ENCODE results near the gene SRPK2. TPM values are rescaled to one million over a fixed set of nuclear protein-coding genes. Genes with fewer than 3 reads are reported as not detected.

The SRPK2 gene
- total RNA-seq, 1 experiment from 2014 or later = 50.5 TPM

GRCh38 chr7:105132835-105133234 lies 255.9 kb downstream of the SRPK2 start:
- Mint-ChIP-seq H3K9me3 (no peaks in the 10 kb centered on the region), H3K27me3 (ENCODE audit: low read depth) (no peaks in the 10 kb centered on the region), H3K27ac (no peak overlapping the region; the same call in 1 of the 2 replicates), H3K36me3 (peaks cover 14% of the 10 kb centered on the region; the same call in 1 of the 2 replicates), H3K4me1 (0 out of 2 replicates have a peak, but pooled peaks cover 4% of the 10 kb centered on the region), H3K4me3 (no peak overlapping the region)
- POLR2A ChIA-PET = no interaction called here
- CTCF ChIA-PET = no interaction called here
- TF ChIP-seq GABPB1 (CRISPR knock-in tag; IDR thresholded peaks at IDR 0.05) (no peak), MAX (CRISPR knock-in tag; IDR thresholded peaks at IDR 0.05) (no peak), NR3C1 (CRISPR knock-in tag; conservative IDR thresholded peaks at IDR 0.05; ENCODE audit: low read depth) (no peak), FOXP4 (CRISPR knock-in tag; IDR thresholded peaks at IDR 0.05) (no peak), E2F5 (CRISPR knock-in tag; IDR thresholded peaks at IDR 0.05) (no peak), MXD4 (CRISPR knock-in tag; IDR thresholded peaks at IDR 0.05; ENCODE audit: borderline replicate concordance) (no peak), ZNF396 (CRISPR knock-in tag; IDR thresholded peaks at IDR 0.05; ENCODE audit: borderline replicate concordance) (no peak), PREB (CRISPR knock-in tag; IDR thresholded peaks at IDR 0.05; ENCODE audit: borderline replicate concordance) (no peak), SP1 (CRISPR knock-in tag; conservative IDR thresholded peaks at IDR 0.05) (no peak), AFF4 (CRISPR knock-in tag; IDR thresholded peaks at IDR 0.05; ENCODE audit: borderline replicate concordance) (no peak), ZNF532 (CRISPR knock-in tag; IDR thresholded peaks at IDR 0.05; ENCODE audit: borderline replicate concordance) (no peak), ATF3 (CRISPR knock-in tag; conservative IDR thresholded peaks at IDR 0.05) (no peak)
- ATAC-seq (no peak), DNase-seq (ENCODE audit: low spot score) (no peak)
